Spleen (tissue), 7 donors: ENCODE measurements around the gene NDUFB11.
A peak's percentile ranks its signal among the peaks of the same experiment; 100 is the strongest.

Source experiments
- CTCF ChIP-seq, 11 experiments: fragments of 200-600 bp in 7 of 11; fragments of 450-650 bp in 4 of 11; sonication (generic) in 4 of 11; IDR thresholded peaks in 8 of 11; conservative IDR thresholded peaks in 3 of 11; 1 replicate in 7 of 11; 2 replicates in 4 of 11; pipeline versions ENCODE4 v1.4.0 to v1.8.0; 2016 to 2021; ENCODE audit warnings: antibody characterized with exemption in 11 of 11, inconsistent platforms in 4 of 11, mild to moderate bottlenecking in 1 of 11
- POLR2AphosphoS5 ChIP-seq, 3 donors: sonication (generic); formaldehyde crosslinking; IDR thresholded peaks; one replicate each; pipeline ENCODE4 v1.5.1; 2017; ENCODE audit warnings: antibody characterized with exemption in 3 of 3
- donor health status: DM: no; HTN: no; CAD: no; lungs with moderate emphysema.
- donor health status: DM: no; HTN: no; CAD: no.
- donor health status: DM: no; HTN: no; CAD: no.

DNA sequence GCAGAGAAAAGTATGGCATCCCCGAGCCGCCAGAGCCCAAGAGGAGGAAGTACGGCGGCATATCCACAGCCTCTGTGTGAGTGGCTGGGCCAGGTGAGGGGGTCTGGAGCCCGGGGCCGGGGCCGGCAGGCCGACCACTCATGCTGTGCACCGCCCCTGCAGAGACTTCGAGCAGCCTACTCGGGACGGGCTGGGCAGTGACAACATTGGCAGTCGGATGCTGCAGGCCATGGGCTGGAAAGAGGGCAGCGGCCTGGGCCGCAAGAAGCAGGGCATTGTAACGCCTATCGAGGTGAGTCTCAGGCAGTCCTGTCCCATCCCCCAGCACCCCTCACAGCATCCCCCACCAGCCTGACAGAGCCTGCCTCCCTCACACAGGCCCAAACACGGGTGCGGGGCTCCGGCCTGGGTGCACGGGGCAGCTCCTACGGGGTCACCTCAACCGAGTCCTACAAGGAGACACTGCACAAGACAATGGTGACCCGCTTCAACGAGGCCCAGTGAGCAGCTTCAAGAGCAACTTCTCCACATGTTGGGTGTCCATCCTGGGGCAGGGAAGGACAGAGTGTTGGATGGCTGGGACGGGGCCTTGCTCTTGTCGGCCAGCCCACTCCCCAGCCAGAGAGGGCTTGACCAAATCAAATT is 41.7 kb upstream of the NDUFB11 start:
- no peak for TF ChIP-seq CTCF (IDR thresholded peaks at IDR 0.05 in 8 of 11, conservative IDR thresholded peaks at IDR 0.05 in 3 of 11)
- TF ChIP-seq POLR2AphosphoS5 (IDR thresholded peaks at IDR 0.05): peak in 1 of 3 donors; percentile 57
